Activated T-helper 17 cell treated with anti-CD3 and anti-CD28 coated beads, Interleukin-2, amount 50 U/mL, for 72 hours (primary cell): Measurements from ENCODE around the gene LRRN4CL. TPM values are rescaled to one million over a fixed set of nuclear protein-coding genes. Genes with fewer than 3 reads are reported as not detected.

Source experiments
- ATAC-seq: fragments of 150-1000 bp; cut with Tn5 transposase; replicated peaks from 2 replicates; pipeline ENCODE4 v1.10.0; 2021; ENCODE audit warnings: mild to moderate bottlenecking, moderate library complexity
- H3K27ac Mint-ChIP-seq: one replicate; pipeline ENCODE4 v1.8.0; 2022; ENCODE audit warnings: mixed read lengths
- H3K27me3 Mint-ChIP-seq: one replicate; pipeline ENCODE4 v1.8.0; 2022; ENCODE audit warnings: mixed read lengths
- H3K36me3 Mint-ChIP-seq: one replicate; pipeline ENCODE4 v1.8.0; 2022; ENCODE audit warnings: low read depth, mild to moderate bottlenecking, mixed read lengths
- H3K4me1 Mint-ChIP-seq: one replicate; pipeline ENCODE4 v1.8.0; 2022; ENCODE audit warnings: mixed read lengths
- H3K4me3 Mint-ChIP-seq: one replicate; pipeline ENCODE4 v1.8.0; 2022; ENCODE audit warnings: mild to moderate bottlenecking, mixed read lengths
- H3K9me3 Mint-ChIP-seq: one replicate; pipeline ENCODE4 v1.8.0; 2022; ENCODE audit warnings: mixed read lengths
- total RNA-seq, 2 donors: library from RNA; stranded (reverse); gene quantifications; one replicate each; pipeline ENCODE4 v1.2.3, GENCODE V29; 2022

Gene LRRN4CL
- total RNA-seq, 2 donors from 2014 or later, result 0.45 to 0.56 TPM

GRCh38 chr11:62716816-62717215, 27.5 kb upstream of the LRRN4CL start:
- Mint-ChIP-seq H3K4me1 (peaks cover 50% of the 10 kb centered on the region), H3K36me3 (peaks cover 100% of the 10 kb centered on the region), H3K4me3 (no peak overlapping the region), H3K9me3 (no peaks in the 10 kb centered on the region), H3K27ac (peak overlapping the region; percentile 46), H3K27me3 (no peaks in the 10 kb centered on the region)
- no peak for ATAC-seq

GRCh38 chr11:62716206-62716605, 26.9 kb upstream of the LRRN4CL start:
- Mint-ChIP-seq H3K27me3 (no peaks in the 10 kb centered on the region), H3K36me3 (peaks cover 100% of the 10 kb centered on the region), H3K4me1 (peaks cover 50% of the 10 kb centered on the region), H3K9me3 (no peaks in the 10 kb centered on the region), H3K27ac (peak overlapping the region; percentile 72), H3K4me3 (no peak overlapping the region)
- ATAC-seq, result no peak

GRCh38 chr11:62715150-62716130, 26.1 kb upstream of the LRRN4CL start:
- no peak for ATAC-seq
- peaks cover 100% of the 10 kb centered on the region for H3K36me3 Mint-ChIP-seq
- H3K27ac Mint-ChIP-seq, result peak overlapping the region; percentile 72
- no peaks in the 10 kb centered on the region for H3K27me3 Mint-ChIP-seq
- H3K4me1 Mint-ChIP-seq, result peaks cover 50% of the 10 kb centered on the region
- H3K9me3 Mint-ChIP-seq, result no peaks in the 10 kb centered on the region
- H3K4me3 Mint-ChIP-seq, result no peak overlapping the region

GRCh38 chr11:62713343-62713742, 24.0 kb upstream of the LRRN4CL start:
- Mint-ChIP-seq H3K27me3 (no peaks in the 10 kb centered on the region), H3K36me3 (peaks cover 97% of the 10 kb centered on the region), H3K4me1 (peaks cover 46% of the 10 kb centered on the region), H3K9me3 (no peaks in the 10 kb centered on the region), H3K27ac (peak overlapping the region; percentile 72), H3K4me3 (peak overlapping the region; percentile 59)
- no peak for ATAC-seq

GRCh38 chr11:62712861-62713260, 23.5 kb upstream of the LRRN4CL start:
- ATAC-seq, result no peak
- peaks cover 42% of the 10 kb centered on the region for H3K4me1 Mint-ChIP-seq
- peaks cover 95% of the 10 kb centered on the region for H3K36me3 Mint-ChIP-seq
- peak overlapping the region; percentile 59 for H3K4me3 Mint-ChIP-seq
- H3K27me3 Mint-ChIP-seq, result no peaks in the 10 kb centered on the region
- no peaks in the 10 kb centered on the region for H3K9me3 Mint-ChIP-seq
- peak overlapping the region; percentile 72 for H3K27ac Mint-ChIP-seq

GRCh38 chr11:62712276-62712812, 23.0 kb upstream of the LRRN4CL start:
- ATAC-seq, result no peak
- H3K4me3 Mint-ChIP-seq, result peak overlapping the region; percentile 59
- H3K9me3 Mint-ChIP-seq, result no peaks in the 10 kb centered on the region
- H3K27ac Mint-ChIP-seq, result peak overlapping the region; percentile 72
- no peaks in the 10 kb centered on the region for H3K27me3 Mint-ChIP-seq
- peaks cover 92% of the 10 kb centered on the region for H3K36me3 Mint-ChIP-seq
- H3K4me1 Mint-ChIP-seq, result peaks cover 40% of the 10 kb centered on the region

DNA sequence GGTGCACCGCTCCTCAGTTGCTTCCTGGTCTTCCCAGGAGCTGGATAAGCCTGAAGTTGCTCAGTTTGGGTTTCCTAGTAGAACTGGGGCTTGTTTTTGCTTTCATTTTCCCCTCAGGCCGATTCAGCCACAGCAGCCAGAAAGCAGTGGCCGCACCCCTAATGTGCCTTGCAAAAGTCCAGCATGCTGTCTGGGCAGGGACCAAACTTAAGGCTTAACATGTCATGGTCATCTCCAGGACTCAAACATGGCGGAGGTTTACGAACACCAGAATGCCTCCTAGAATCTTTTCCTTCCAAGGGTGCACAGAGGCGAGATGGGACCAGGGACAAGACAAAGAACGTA, 20.6 kb upstream of the LRRN4CL start:
- Mint-ChIP-seq H3K27ac (peak overlapping the region; percentile 97), H3K4me3 (peak overlapping the region; percentile 97), H3K9me3 (no peaks in the 10 kb centered on the region), H3K27me3 (no peaks in the 10 kb centered on the region), H3K36me3 (peaks cover 69% of the 10 kb centered on the region), H3K4me1 (peaks cover 49% of the 10 kb centered on the region)
- no peak for ATAC-seq

DNA sequence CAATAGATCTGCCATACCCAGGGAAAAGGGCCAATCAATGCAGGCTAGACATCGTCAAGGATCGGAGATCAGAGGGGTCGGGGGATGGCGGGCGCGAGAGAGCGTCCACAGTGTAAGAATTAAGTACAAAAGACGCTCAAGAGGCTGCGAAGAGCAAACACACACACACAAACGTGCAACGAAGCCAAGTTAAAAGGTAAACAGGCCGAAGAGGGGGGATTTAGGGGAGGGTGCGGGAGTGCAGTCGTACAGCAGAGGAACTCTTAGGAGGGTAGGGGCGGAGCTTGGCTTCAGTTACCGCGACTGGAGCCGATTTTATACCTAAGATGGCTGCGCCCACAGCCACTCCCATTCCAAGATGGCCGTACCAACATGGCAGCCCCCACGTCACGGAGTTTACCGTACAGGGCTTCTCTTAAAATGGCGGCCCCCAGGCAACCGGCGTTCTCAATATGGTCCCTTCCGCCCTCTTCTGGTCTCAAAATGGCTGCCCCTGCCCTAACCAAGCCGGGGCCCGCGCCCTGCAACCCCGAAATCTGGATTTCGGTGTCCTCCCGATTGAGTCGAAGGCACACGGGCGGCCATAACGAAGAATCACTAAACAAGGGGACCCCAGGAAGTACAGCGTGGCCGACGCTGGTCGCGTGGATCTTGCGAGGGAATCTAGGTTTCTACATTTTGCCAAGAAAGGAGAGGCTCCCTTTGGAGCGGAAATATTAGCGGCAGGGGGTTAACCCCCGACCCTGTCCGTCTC, 20.1 kb upstream of the LRRN4CL start:
- Mint-ChIP-seq H3K27ac (peak overlapping the region; percentile 97), H3K36me3 (peaks cover 63% of the 10 kb centered on the region), H3K27me3 (no peaks in the 10 kb centered on the region), H3K9me3 (no peaks in the 10 kb centered on the region), H3K4me3 (peak overlapping the region; percentile 97), H3K4me1 (peaks cover 44% of the 10 kb centered on the region)
- peak; percentile 85 for ATAC-seq

- Mint-ChIP-seq H3K36me3 (peaks cover 59% of the 10 kb centered on the region), H3K4me1 (peaks cover 38% of the 10 kb centered on the region), H3K4me3 (peak overlapping the region; percentile 97), H3K27ac (peak overlapping the region; percentile 97), H3K27me3 (no peaks in the 10 kb centered on the region), H3K9me3 (no peaks in the 10 kb centered on the region)
- peak; percentile 39 for ATAC-seq
Measured at GRCh38 chr11:62708793-62709192, 19.5 kb upstream of the LRRN4CL start.

- Mint-ChIP-seq H3K4me1 (peaks cover 34% of the 10 kb centered on the region), H3K27me3 (no peaks in the 10 kb centered on the region), H3K36me3 (peaks cover 57% of the 10 kb centered on the region), H3K4me3 (peak overlapping the region; percentile 97), H3K9me3 (no peaks in the 10 kb centered on the region), H3K27ac (peak overlapping the region; percentile 97)
- ATAC-seq, result no peak
Measured at GRCh38 chr11:62708392-62708791, 19.1 kb upstream of the LRRN4CL start.

GRCh38 chr11:62707277-62707861, 18.0 kb upstream of the LRRN4CL start, which contains the start of the genes BSCL2 and GNG3:
Gene BSCL2 (minus strand): TSS chr11:62707424. CDS start chr11:62707195, 229 bp downstream.
Gene GNG3 (plus strand): TSS chr11:62707676. CDS start chr11:62708296, 620 bp downstream.
- Mint-ChIP-seq H3K27me3 (no peaks in the 10 kb centered on the region), H3K27ac (peak within 1 kb of the TSS; percentile 97), H3K36me3 (peaks cover 51% of the 10 kb centered on the region), H3K9me3 (no peaks in the 10 kb centered on the region), H3K4me3 (peak within 1 kb of the TSS; percentile 97), H3K4me1 (peaks cover 30% of the 10 kb centered on the region)
- no peak for ATAC-seq

DNA sequence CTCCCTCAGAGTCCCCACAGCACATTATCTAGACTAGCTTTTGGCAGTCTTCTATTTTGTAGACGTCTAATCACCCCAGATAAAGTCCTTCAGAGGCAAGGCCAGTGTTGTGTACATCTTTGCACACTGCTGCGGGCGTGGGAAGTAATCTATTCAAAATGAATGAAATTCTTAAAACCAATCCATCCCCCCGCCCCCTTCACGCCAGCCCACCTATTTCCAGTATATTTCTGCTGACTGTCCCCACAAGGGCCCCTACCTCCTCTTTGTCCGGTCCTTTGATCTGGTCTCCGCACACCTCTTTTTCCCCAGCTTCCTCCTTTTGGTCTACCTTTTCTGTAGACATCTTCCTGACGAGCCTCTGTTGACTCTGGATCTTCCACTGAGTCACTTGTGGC, 17.5 kb upstream of the LRRN4CL start:
- ATAC-seq, result no peak
- Mint-ChIP-seq H3K36me3 (peaks cover 51% of the 10 kb centered on the region), H3K27me3 (no peaks in the 10 kb centered on the region), H3K4me1 (peaks cover 30% of the 10 kb centered on the region), H3K4me3 (peak overlapping the region; percentile 80), H3K27ac (no peak overlapping the region), H3K9me3 (no peaks in the 10 kb centered on the region)

DNA sequence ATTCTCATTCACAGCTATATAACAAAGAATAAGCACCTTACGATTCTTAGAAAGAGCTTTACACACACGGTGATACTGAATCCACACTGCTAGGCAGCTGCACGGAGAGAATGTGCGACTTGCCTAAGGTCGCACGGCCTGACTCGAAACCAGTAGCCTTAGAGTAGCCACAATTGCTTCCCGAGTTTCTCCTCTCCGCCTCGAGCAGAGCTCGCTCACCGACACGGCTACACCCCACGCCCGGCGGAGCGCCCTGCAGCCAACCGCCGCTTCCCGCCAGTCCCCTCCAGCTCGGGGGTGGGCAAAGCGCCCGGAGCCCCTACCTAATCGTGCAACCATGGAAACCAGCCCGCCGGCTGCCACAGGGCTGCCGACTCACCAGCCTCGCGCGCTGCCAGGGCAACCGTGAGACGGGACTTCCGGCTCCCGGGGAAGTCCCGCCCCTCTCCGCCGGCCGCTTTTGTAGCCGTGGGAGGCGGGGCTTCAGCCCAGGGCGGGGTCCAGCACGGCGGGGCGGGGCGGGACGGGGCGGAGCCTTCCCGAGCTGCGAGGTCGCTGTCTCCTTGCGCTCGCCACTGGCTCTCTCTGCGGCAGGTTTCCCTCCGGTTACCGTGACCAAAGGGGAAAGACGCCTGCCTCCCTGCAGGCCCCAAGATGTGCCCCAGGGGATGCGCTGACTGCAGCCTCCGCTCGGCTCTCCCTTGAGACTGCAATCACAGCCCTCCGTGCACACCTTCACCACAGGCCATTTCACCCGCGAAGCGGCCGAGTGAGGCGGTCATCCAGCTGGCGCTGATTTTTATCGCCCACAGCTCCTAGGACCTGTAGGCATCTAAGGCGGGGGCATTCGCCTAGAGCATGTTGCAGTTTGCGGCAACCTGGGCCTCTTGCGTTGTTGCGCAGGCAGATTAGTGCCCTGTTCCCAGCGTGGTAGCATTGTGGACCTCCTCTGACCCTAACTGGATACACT, 16.8 kb upstream of the LRRN4CL start:
- Mint-ChIP-seq H3K9me3 (no peaks in the 10 kb centered on the region), H3K4me1 (peaks cover 30% of the 10 kb centered on the region), H3K27ac (peak overlapping the region; percentile 46), H3K27me3 (no peaks in the 10 kb centered on the region), H3K4me3 (peak overlapping the region; percentile 80), H3K36me3 (peaks cover 51% of the 10 kb centered on the region)
- peak; percentile 77 for ATAC-seq
